HCT116 (cell line): ENCODE measurements around the gene ANTXRL. TPM values are rescaled to one million over a fixed set of nuclear protein-coding genes. Genes with fewer than 3 reads are reported as not detected.

Source experiments
- ATAC-seq: fragments of 200-7000 bp; cut with Tn5 transposase; 2 replicates; pipeline ENCODE4 v1.9.1; 2020; ENCODE audit warnings: mild to moderate bottlenecking, moderate library complexity
- BruUV-seq: library from RNA; stranded (reverse); fragments of 400-500 nt; replicated peaks from 2 replicates; lab custom pipeline; 2021; lab: Mats Ljungman, UMichigan
- CTCF ChIA-PET: fragments of 300-600 bp; sonication (Branson Sonifier 250); formaldehyde crosslinking; loops from one replicate; lab custom pipeline; 2021; ENCODE audit warnings: antibody characterized with exemption; lab: Charles Lee
- POLR2A ChIA-PET: fragments of 300-600, 350-600 bp; sonication (Branson Sonifier 250); formaldehyde crosslinking; loops from one replicate; lab custom pipeline; 2021; ENCODE audit warnings: antibody characterized with exemption; lab: Charles Lee
- RAD21 ChIA-PET, 2 experiments: fragments of 300-600 bp; sonication (Branson Sonifier 250); formaldehyde crosslinking; loops; one replicate each; lab custom pipeline; 2023; ENCODE audit warnings: low total read pairs in 2 of 2; ENCODE audit not compliant: uncharacterized antibody in 2 of 2, unreplicated experiment in 2 of 2, low non-redundant PET in 1 of 2; lab: Charles Lee
- DNase-seq: peaks from one replicate; pipeline ENCODE4 v3.0.0-alpha.2; 2010; ENCODE audit warnings: low read depth, low spot score
- H2AFZ ChIP-seq: fragments of 200-600 bp; shearing (Covaris generic), sonication (generic); 2 replicates; pipeline ENCODE4 v1.6.1; 2017; ENCODE audit warnings: low read depth, mixed run types, mixed read lengths, antibody characterized with exemption, low read length; ENCODE audit not compliant: poor library complexity, severe bottlenecking
- H3K27ac ChIP-seq: 2 replicates; pipeline ENCODE4 v1.5.1; 2012; ENCODE audit warnings: low read depth, low read length
- H3K27me3 ChIP-seq: fragments of 200-600 bp; sonication (generic); 2 replicates; pipeline ENCODE4 v1.6.1; 2016; ENCODE audit warnings: mixed run types, low read length, mixed read lengths; ENCODE audit not compliant: insufficient read depth
- H3K36me3 ChIP-seq, 2 experiments: fragments of 200-500 bp in 1 of 2; fragments of 200-600 bp in 1 of 2; sonication (Bioruptor generic) in 1 of 2; sonication (generic) in 1 of 2; 2 replicates each; pipeline versions ENCODE4 v1.5.1 to v1.6.1; 2014 to 2016; ENCODE audit warnings: low read length in 2 of 2, inconsistent platforms in 1 of 2, mixed read lengths in 1 of 2, mixed run types in 1 of 2; ENCODE audit not compliant: insufficient read depth in 2 of 2, control insufficient read depth in 1 of 2
- H3K4me1 ChIP-seq, 2 experiments: fragments of 200-600 bp in 1 of 2; sonication (generic) in 1 of 2; 2 replicates each; pipeline versions ENCODE4 v1.5.1 to v1.6.1; 2012 to 2017; ENCODE audit warnings: low read length in 2 of 2, inconsistent platforms in 1 of 2, mild to moderate bottlenecking in 1 of 2, mixed read lengths in 1 of 2, mixed run types in 1 of 2, moderate library complexity in 1 of 2; ENCODE audit not compliant: insufficient read depth in 2 of 2, control insufficient read depth in 1 of 2
- H3K4me2 ChIP-seq: fragments of 200-600 bp; sonication (generic); 2 replicates; pipeline ENCODE4 v1.6.1; 2017; ENCODE audit warnings: mixed run types, low read length, mixed read lengths
- H3K4me3 ChIP-seq, 2 experiments: fragments of 200-600 bp in 1 of 2; sonication (generic) in 1 of 2; replicated peaks in 1 of 2; 2 replicates each; pipeline ENCODE4 v1.5.1; 2011 to 2016; ENCODE audit warnings: low read length in 2 of 2, control low read depth in 1 of 2, low read depth in 1 of 2, mild to moderate bottlenecking in 1 of 2, mixed read lengths in 1 of 2, mixed run types in 1 of 2
- H3K79me2 ChIP-seq: fragments of 200-600 bp; sonication (generic); 2 replicates; pipeline ENCODE4 v1.6.1; 2017; ENCODE audit warnings: mild to moderate bottlenecking, mixed run types, low read length, moderate library complexity, mixed read lengths; ENCODE audit not compliant: insufficient read depth
- H3K9ac ChIP-seq: fragments of 200-600 bp; sonication (generic); 2 replicates; pipeline ENCODE4 v1.6.1; 2016; ENCODE audit warnings: low read length, mixed read lengths
- H3K9me2 ChIP-seq: fragments of 200-600 bp; sonication (generic), shearing (Covaris generic); 2 replicates; pipeline ENCODE4 v1.6.1; 2017; ENCODE audit warnings: mixed run types, mild to moderate bottlenecking, moderate library complexity; ENCODE audit not compliant: insufficient read depth
- H3K9me3 ChIP-seq, 2 experiments: fragments of 200-500 bp in 1 of 2; fragments of 200-600 bp in 1 of 2; sonication (Bioruptor generic) in 1 of 2; sonication (generic) in 1 of 2; 2 replicates each; pipeline ENCODE4 v1.6.1; 2014 to 2017; ENCODE audit warnings: low read length in 2 of 2, mixed read lengths in 2 of 2, inconsistent platforms in 1 of 2, low read depth in 1 of 2, mild to moderate bottlenecking in 1 of 2, mixed run types in 1 of 2, moderate library complexity in 1 of 2; ENCODE audit not compliant: control insufficient read depth in 1 of 2, insufficient read depth in 1 of 2
- H4K20me1 ChIP-seq: fragments of 200-600 bp; sonication (generic), shearing (Covaris generic); 2 replicates; pipeline ENCODE4 v1.6.1; 2017; ENCODE audit warnings: mixed run types, mild to moderate bottlenecking, moderate library complexity; ENCODE audit not compliant: insufficient read depth
- CBX3 ChIP-seq: IDR thresholded peaks from 2 replicates; pipeline ENCODE4 v1.6.1; 2012; ENCODE audit warnings: low read depth
- CEBPB ChIP-seq: IDR thresholded peaks from 2 replicates; pipeline ENCODE4 v1.6.1; 2012; ENCODE audit warnings: low read depth
- EGR1 ChIP-seq: IDR thresholded peaks from 2 replicates; pipeline ENCODE4 v1.6.1; 2012; ENCODE audit warnings: low read depth
- ELF1 ChIP-seq: IDR thresholded peaks from 2 replicates; pipeline ENCODE4 v1.6.1; 2012; ENCODE audit warnings: low read depth, borderline replicate concordance
- EZH2 ChIP-seq: fragments of 200-600 bp; sonication (generic); IDR thresholded peaks from 2 replicates; pipeline ENCODE4 v1.6.1; 2017; ENCODE audit warnings: antibody characterized with exemption, mixed run types
- EZH2phosphoT487 ChIP-seq: fragments of 200-600 bp; IDR thresholded peaks from 2 replicates; pipeline ENCODE4 v1.6.1; 2018; ENCODE audit warnings: antibody characterized with exemption, borderline replicate concordance
- POLR2AphosphoS5 ChIP-seq: IDR thresholded peaks from 2 replicates; pipeline ENCODE4 v1.6.1; 2011; ENCODE audit warnings: mild to moderate bottlenecking, low read depth, low read length, moderate library complexity
- REST ChIP-seq: IDR thresholded peaks from 2 replicates; pipeline ENCODE4 v1.6.1; 2012; ENCODE audit warnings: low read depth
- SP1 ChIP-seq: IDR thresholded peaks from 2 replicates; pipeline ENCODE4 v1.6.1; 2012; ENCODE audit warnings: low read depth
- TCF7L2 ChIP-seq: IDR thresholded peaks from 2 replicates; pipeline ENCODE4 v1.7.0; 2011; ENCODE audit warnings: borderline replicate concordance, inconsistent platforms; ENCODE audit not compliant: insufficient read depth, insufficient read length; ENCODE audit errors: extremely low read depth
- YY1 ChIP-seq: IDR thresholded peaks from 2 replicates; pipeline ENCODE4 v1.6.1; 2011; ENCODE audit warnings: low read length, low read depth, moderate library complexity, mild to moderate bottlenecking; ENCODE audit not compliant: insufficient replicate concordance; ENCODE audit errors: extremely low read depth
- ZBTB33 ChIP-seq: IDR thresholded peaks from 2 replicates; pipeline ENCODE4 v1.6.1; 2011; ENCODE audit warnings: mild to moderate bottlenecking, low read length, moderate library complexity; ENCODE audit not compliant: insufficient replicate concordance; ENCODE audit errors: extremely low read depth
- ZFX ChIP-seq: fragments of 450-650 bp; IDR thresholded peaks from 2 replicates; pipeline ENCODE4 v1.6.1; 2017
- ZNF274 ChIP-seq: fragments of 200-500 bp; sonication (Bioruptor generic); IDR thresholded peaks from 2 replicates; pipeline ENCODE4 v1.6.1; 2014; ENCODE audit warnings: mild to moderate bottlenecking, low read depth, low read length, inconsistent platforms
- intact Hi-C: fragments of 100-400 bp; cut with micrococcal nuclease; formaldehyde crosslinking; loops from 2 replicates; pipeline ENCODE4 v1.10.0; 2022
- total RNA-seq: library from RNA; stranded (reverse); gene quantifications from one replicate; pipeline ENCODE4 v1.2.1, GENCODE V29; 2021; ENCODE audit not compliant: unreplicated experiment
- TF ChIP-seq, protein P1 (sequence below): IDR thresholded peaks from 2 replicates; pipeline ENCODE4 v1.6.1; 2012
- TF ChIP-seq, protein P2 (sequence below): IDR thresholded peaks from 2 replicates; pipeline ENCODE4 v1.6.1; 2012

Gene ANTXRL
- total RNA-seq, 1 experiment from 2014 or later: not detected

DNA sequence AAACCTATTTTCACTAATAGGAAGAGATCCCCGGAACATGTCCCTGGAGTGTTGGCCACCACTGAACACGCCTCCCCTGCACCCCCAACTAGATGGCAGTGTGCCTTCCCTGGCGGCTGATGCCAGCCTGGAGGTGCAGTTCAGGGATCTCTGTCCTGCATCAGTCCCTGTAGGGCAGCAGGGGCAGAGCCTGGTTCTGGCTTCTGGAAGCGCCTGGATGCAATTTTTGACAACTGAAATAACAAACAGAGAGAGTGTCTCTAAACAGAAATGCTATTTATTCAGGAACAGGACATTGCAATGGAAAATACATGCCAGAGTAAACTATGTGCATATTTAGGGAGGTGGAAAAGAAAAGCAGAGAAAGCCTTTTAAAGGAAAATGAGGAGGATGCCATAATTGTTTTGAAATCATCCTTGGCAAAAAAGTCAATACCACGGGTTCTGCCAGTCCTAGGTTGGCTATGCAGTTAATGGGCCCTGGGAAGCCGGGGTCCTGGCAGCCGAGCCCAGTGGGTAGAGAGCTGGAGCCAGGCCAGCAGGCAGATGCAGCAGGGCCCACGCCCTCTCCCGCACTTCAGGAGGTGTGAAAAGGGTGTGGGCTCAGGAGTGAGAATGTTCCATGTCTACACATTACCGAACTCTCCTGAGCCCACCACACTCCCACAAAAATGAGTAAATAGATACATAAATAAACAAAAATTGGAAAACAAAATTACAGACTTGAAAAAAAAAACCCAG is 18.5 kb downstream of the ANTXRL start:
- no peaks in the 10 kb centered on the region for H3K79me2 ChIP-seq
- no TSS peak for BruUV-seq
- no peak for DNase-seq
- POLR2A ChIA-PET: no interaction called here
- no peak for ATAC-seq
- H3K4me3 ChIP-seq: no peak overlapping the region
- intact Hi-C loops: no loop called here
- TF ChIP-seq ELF1 (no peak), EGR1 (no peak), YY1 (no peak), EZH2phosphoT487 (no peak), ZBTB33 (no peak), POLR2AphosphoS5 (no peak), ZNF274 (no peak), ZFX (no peak), CBX3 (no peak), REST (no peak), SP1 (no peak), CEBPB (no peak), EZH2 (no peak), TCF7L2 (no peak)
- TF ChIP-seq, protein P1, sequence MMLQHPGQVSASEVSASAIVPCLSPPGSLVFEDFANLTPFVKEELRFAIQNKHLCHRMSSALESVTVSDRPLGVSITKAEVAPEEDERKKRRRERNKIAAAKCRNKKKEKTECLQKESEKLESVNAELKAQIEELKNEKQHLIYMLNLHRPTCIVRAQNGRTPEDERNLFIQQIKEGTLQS: no peak
- TF ChIP-seq, protein P2, sequence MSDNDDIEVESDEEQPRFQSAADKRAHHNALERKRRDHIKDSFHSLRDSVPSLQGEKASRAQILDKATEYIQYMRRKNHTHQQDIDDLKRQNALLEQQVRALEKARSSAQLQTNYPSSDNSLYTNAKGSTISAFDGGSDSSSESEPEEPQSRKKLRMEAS: no peak
- H3K27ac ChIP-seq: no peak overlapping the region
- no peak overlapping the region for H2AFZ ChIP-seq
- H3K4me2 ChIP-seq: no peak overlapping the region
- RAD21 ChIA-PET: no interaction called here
- H3K9me3 ChIP-seq: no peaks in the 10 kb centered on the region
- no peaks in the 10 kb centered on the region for H3K27me3 ChIP-seq
- H3K9ac ChIP-seq: no peak overlapping the region
- no peaks in the 10 kb centered on the region for H3K9me2 ChIP-seq
- no peaks in the 10 kb centered on the region for H4K20me1 ChIP-seq
- H3K36me3 ChIP-seq: no peaks in the 10 kb centered on the region
- no peaks in the 10 kb centered on the region for H3K4me1 ChIP-seq
- CTCF ChIA-PET: no interaction called here
